ENCODE results near the gene ASCL1.

The ASCL1 gene

DNA sequence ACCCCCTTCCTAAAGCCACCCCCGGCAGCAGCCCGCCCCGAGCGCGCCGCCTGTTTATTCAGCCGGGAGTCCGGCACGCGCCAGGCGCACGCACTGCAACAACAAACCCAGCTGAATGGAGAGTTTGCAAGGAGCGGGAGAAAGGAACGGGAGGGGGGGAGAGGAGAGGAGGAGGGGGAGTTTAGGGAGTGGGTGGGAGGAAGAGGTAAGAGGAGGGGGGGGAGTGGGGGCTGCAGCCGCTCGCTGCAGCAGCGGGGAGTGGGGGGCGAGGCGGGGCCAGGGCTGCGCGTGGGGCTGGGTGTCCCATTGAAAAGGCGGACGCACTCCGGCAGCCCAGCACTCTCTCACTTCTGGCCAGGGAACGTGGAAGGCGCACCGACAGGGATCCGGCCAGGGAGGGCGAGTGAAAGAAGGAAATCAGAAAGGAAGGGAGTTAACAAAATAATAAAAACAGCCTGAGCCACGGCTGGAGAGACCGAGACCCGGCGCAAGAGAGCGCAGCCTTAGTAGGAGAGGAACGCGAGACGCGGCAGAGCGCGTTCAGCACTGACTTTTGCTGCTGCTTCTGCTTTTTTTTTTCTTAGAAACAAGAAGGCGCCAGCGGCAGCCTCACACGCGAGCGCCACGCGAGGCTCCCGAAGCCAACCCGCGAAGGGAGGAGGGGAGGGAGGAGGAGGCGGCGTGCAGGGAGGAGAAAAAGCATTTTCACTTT lies at the start of gene ASCL1:
Gene ASCL1, plus strand, starts transcription at position 336 of the 712 bp plus-strand sequence. CDS start 571 bp downstream, outside the sequence.
- DNase-seq (ENCODE audit: low spot score), result peak; percentile 75

DNA sequence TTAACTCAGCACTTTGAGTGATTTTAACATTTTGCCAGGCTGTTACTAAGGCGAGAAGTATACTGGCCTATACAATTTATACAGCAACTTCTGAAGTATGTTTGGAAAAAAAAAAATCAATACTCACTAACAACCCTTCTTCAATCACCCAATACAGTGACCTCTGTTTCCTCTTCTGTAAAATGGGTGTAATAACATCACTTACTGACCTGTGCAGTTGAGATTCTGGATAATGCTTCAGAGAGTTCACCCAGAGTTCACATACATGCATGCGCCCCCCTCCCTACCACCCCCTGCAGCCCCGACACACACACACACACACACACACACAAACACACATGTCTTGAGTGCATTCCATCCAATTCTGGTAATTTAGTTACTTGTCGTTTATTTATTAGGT lies 49.6 kb upstream of the ASCL1 start:
- in situ Hi-C loops (cut with MboI; ENCODE audit: low pct_unique_long_range_greater_than_20kb, low sequenced_read_pairs, unreplicated experiment), result no loop called here
- TF ChIP-seq, protein P1, sequence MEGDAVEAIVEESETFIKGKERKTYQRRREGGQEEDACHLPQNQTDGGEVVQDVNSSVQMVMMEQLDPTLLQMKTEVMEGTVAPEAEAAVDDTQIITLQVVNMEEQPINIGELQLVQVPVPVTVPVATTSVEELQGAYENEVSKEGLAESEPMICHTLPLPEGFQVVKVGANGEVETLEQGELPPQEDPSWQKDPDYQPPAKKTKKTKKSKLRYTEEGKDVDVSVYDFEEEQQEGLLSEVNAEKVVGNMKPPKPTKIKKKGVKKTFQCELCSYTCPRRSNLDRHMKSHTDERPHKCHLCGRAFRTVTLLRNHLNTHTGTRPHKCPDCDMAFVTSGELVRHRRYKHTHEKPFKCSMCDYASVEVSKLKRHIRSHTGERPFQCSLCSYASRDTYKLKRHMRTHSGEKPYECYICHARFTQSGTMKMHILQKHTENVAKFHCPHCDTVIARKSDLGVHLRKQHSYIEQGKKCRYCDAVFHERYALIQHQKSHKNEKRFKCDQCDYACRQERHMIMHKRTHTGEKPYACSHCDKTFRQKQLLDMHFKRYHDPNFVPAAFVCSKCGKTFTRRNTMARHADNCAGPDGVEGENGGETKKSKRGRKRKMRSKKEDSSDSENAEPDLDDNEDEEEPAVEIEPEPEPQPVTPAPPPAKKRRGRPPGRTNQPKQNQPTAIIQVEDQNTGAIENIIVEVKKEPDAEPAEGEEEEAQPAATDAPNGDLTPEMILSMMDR (IDR thresholded peaks at IDR 0.05; ENCODE audit: extremely low read depth, insufficient read depth, missing control alignments), result no peak
- DNase-seq (ENCODE audit: low spot score), result no peak

More for the DNA sequence above, at the start of gene ASCL1:
- in situ Hi-C loops (cut with MboI; ENCODE audit: low pct_unique_long_range_greater_than_20kb, low sequenced_read_pairs, unreplicated experiment), result no loop called here
- TF ChIP-seq, protein P1 (IDR thresholded peaks at IDR 0.05; ENCODE audit: extremely low read depth, insufficient read depth, missing control alignments), result no peak

- DNase-seq (ENCODE audit: low spot score), result no peak
- TF ChIP-seq, protein P1 (IDR thresholded peaks at IDR 0.05; ENCODE audit: extremely low read depth, insufficient read depth, missing control alignments), result no peak
- in situ Hi-C loops (cut with MboI; ENCODE audit: low pct_unique_long_range_greater_than_20kb, low sequenced_read_pairs, unreplicated experiment), result no loop called here
These were observed 47.3 kb upstream of the ASCL1 start for GRCh38 chr12:102910137-102910536.

GRCh38 chr12:102910792-102911191 lies 46.7 kb upstream of the ASCL1 start:
- in situ Hi-C loops (cut with MboI; ENCODE audit: low pct_unique_long_range_greater_than_20kb, low sequenced_read_pairs, unreplicated experiment), result no loop called here

DNA sequence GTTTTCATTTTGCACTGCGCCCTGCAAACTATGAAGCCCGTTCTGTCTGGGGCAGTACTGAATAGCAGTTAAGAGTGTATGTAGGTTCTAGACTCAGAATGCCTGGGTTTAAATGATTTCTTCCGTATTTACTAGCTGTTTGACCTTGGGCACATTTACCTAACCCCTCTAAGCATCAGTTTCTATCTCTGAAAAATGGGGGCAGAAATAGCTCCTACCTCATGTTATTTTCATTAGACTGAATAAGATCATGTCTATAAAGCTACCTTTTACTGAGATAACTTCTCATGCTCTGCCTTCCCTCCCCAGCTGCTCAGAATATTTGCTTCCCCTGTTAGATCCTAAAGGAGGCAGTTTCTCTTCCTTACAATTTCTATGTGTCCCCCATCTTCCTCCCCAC lies 46.2 kb upstream of the ASCL1 start:
- DNase-seq (ENCODE audit: low spot score), result no peak
- TF ChIP-seq, protein P1 (IDR thresholded peaks at IDR 0.05; ENCODE audit: extremely low read depth, insufficient read depth, missing control alignments), result no peak
- in situ Hi-C loops (cut with MboI; ENCODE audit: low pct_unique_long_range_greater_than_20kb, low sequenced_read_pairs, unreplicated experiment), result no loop called here

More at GRCh38 chr12:102910792-102911191, 46.7 kb upstream of the ASCL1 start:
- TF ChIP-seq, protein P1 (IDR thresholded peaks at IDR 0.05; ENCODE audit: extremely low read depth, insufficient read depth, missing control alignments), result no peak
- DNase-seq (ENCODE audit: low spot score), result no peak

DNA sequence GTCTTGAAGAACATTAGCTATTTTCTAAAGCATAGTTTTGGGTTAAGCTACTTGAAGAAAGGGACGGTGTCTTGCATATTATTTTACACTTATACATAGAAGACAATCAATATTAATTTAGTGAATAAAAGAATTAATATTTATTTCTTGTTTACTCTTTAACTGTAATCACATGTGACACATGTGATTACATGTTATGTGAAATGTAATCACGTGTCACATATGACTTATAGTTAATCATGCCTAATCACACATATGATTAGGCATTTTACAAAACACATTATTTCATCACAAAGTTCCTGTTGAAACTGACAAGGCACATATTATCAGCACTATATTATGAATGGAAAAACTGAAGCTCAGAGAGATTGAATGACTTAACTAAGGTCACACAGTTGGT lies 45.2 kb upstream of the ASCL1 start:
- in situ Hi-C loops (cut with MboI; ENCODE audit: low pct_unique_long_range_greater_than_20kb, low sequenced_read_pairs, unreplicated experiment), result no loop called here
- DNase-seq (ENCODE audit: low spot score), result no peak
- TF ChIP-seq, protein P1 (IDR thresholded peaks at IDR 0.05; ENCODE audit: extremely low read depth, insufficient read depth, missing control alignments), result no peak

All from GM13977 (cell line).